Erythroblast (primary cell): ENCODE measurements around the gene TUBB.

Source experiments
- GATA1 ChIP-seq: IDR thresholded peaks from 2 replicates; pipeline ENCODE4 v1.6.1; 2011; ENCODE audit warnings: low read depth, mild to moderate bottlenecking, control low read depth, low read length, moderate library complexity
- POLR2A ChIP-seq: IDR thresholded peaks from 2 replicates; pipeline ENCODE4 v1.6.1; 2011; ENCODE audit warnings: mild to moderate bottlenecking, low read length

GRCh38 chr6:30685157-30686008 is 34.8 kb upstream of the TUBB start:
- TF ChIP-seq POLR2A (no peak), GATA1 (no peak)
